ENCODE data around the gene TCEAL9.

DNA sequence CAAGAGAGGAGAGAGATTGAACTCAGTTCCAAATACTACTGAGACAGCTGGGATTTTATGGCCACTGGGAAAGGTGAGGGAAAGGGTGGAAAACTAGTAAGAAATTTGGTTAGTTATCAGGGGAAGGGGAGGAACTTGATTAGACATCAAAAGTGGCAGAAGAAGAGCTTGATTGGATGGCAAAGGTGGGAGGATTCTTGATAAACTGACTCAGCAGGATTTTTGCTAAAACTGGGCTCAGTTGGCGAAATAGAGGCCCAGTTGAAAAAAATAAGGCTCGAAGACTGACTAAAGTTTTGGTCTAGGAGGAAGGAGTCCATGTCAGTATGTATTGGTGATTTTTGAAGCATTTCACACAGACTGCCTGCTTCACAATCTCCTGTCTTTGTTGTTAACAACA is 30.0 kb downstream of the TCEAL9 start:
- TF ChIP-seq, protein P1, sequence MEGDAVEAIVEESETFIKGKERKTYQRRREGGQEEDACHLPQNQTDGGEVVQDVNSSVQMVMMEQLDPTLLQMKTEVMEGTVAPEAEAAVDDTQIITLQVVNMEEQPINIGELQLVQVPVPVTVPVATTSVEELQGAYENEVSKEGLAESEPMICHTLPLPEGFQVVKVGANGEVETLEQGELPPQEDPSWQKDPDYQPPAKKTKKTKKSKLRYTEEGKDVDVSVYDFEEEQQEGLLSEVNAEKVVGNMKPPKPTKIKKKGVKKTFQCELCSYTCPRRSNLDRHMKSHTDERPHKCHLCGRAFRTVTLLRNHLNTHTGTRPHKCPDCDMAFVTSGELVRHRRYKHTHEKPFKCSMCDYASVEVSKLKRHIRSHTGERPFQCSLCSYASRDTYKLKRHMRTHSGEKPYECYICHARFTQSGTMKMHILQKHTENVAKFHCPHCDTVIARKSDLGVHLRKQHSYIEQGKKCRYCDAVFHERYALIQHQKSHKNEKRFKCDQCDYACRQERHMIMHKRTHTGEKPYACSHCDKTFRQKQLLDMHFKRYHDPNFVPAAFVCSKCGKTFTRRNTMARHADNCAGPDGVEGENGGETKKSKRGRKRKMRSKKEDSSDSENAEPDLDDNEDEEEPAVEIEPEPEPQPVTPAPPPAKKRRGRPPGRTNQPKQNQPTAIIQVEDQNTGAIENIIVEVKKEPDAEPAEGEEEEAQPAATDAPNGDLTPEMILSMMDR (IDR thresholded peaks at IDR 0.05) = no peak
- TF ChIP-seq POLR2A (IDR thresholded peaks at IDR 0.05) = no peak
